Esophagus squamous epithelium (tissue), 5 donors: ENCODE data around the gene ABCA1. TPM values are rescaled to one million over a fixed set of nuclear protein-coding genes. Genes with fewer than 3 reads are reported as not detected.

Source experiments
- DNase-seq: peaks from one replicate; lab custom pipeline; 2025; lab: John Stamatoyannopoulos, UW
- H3K27ac ChIP-seq, 4 donors: fragments of 200-600 bp; sonication (generic); one replicate each; pipeline ENCODE4 v1.5.1; 2016 to 2019; ENCODE audit warnings: mild to moderate bottlenecking in 1 of 4
- H3K27me3 ChIP-seq, 4 donors: fragments of 200-600 bp; sonication (generic); 1 replicate in 3 of 4; 2 replicates in 1 of 4; pipeline versions ENCODE4 v1.5.1 to v1.6.0; 2017 to 2021; ENCODE audit warnings: antibody characterized with exemption in 1 of 4
- H3K36me3 ChIP-seq, 3 donors: fragments of 200-600 bp; sonication (generic); one replicate each; pipeline ENCODE4 v1.5.1; 2016 to 2019
- H3K4me1 ChIP-seq, 3 donors: fragments of 200-600 bp; sonication (generic); one replicate each; pipeline ENCODE4 v1.5.1; 2017 to 2019
- H3K4me3 ChIP-seq, 4 donors: fragments of 200-600 bp; sonication (generic); 1 replicate in 3 of 4; 2 replicates in 1 of 4; pipeline ENCODE4 v1.5.1; 2016 to 2019; ENCODE audit warnings: mild to moderate bottlenecking in 2 of 4, moderate library complexity in 1 of 4
- H3K9me3 ChIP-seq, 3 donors: fragments of 200-600 bp; sonication (generic); one replicate each; pipeline ENCODE4 v1.5.1; 2016 to 2019
- POLR2A ChIP-seq, 4 donors: fragments of 450-650 bp; IDR thresholded peaks; one replicate each; pipeline ENCODE4 v1.6.1; 2017; ENCODE audit warnings: antibody characterized with exemption in 4 of 4, mild to moderate bottlenecking in 4 of 4, moderate library complexity in 3 of 4
- WGBS, 2 donors: methylation state at CpG; one replicate each; pipeline ENCODE4 v1.1.5; 2018; 5-methylcytosine and 5-hydroxymethylcytosine counted together
- intact Hi-C: fragments of 100-400 bp; cut with DNase I; formaldehyde crosslinking; loops from one replicate; pipeline ENCODE4 v1.15.0; 2022
- total RNA-seq, 4 donors: library from RNA; depleted of rRNA; stranded (reverse); fragments of >200 nt; gene quantifications; one replicate each; pipeline ENCODE4 v1.1.0, GENCODE V29; 2016
- TF ChIP-seq, protein P1 (sequence below), 6 experiments: fragments of 450-650 bp in 4 of 6; fragments of 200-600 bp in 2 of 6; sonication (generic) in 2 of 6; IDR thresholded peaks; one replicate each; pipeline ENCODE4 v1.5.1; 2016 to 2019; ENCODE audit warnings: antibody characterized with exemption in 6 of 6, mild to moderate bottlenecking in 4 of 6, moderate library complexity in 4 of 6
- donor health status: DM: yes; HTN: yes; CAD: no.

Gene ABCA1
- total RNA-seq, 4 donors from 2014 or later: 7.7 to 37.6 (median 23.3) TPM

DNA sequence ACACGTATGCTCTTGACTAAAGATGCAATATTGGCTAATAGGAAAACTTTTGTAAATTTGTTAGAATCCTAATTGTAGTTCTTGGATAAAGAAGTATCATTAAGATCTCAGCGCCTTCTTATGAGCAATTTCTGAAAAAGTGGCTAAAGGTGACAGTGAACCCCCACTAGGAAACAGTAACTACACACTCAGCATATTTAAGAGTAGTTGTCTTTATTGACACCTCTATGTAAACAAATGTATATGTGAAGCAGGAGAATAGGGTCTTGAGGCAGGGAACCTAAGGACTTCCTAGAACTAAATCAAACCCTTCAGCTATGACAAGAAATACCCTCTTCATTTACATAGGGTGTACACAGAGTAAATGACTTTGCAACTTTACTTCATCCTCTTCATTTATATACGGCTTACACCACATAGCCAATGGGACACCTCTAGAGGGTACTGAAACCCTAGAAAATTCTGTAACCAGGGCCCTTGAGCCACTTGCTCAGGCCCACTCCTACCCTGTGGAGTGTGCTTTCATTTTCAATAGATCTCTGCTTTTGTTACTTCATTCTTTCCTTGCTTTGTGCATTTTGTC lies 177.7 kb downstream of the ABCA1 start:
- WGBS, 2 donors: 84 to 90% methylated on average over 3 of the region's 3 CpGs
- DNase-seq: no peak
- no peaks in the 10 kb centered on the region for H3K27me3 ChIP-seq
- H3K4me1 ChIP-seq: peaks cover 5 to 20% (median 14%) of the 10 kb centered on the region in 3 donors
- peaks cover 0 to 46% (median 0%) of the 10 kb centered on the region in 3 donors for H3K36me3 ChIP-seq
- TF ChIP-seq, protein P1, sequence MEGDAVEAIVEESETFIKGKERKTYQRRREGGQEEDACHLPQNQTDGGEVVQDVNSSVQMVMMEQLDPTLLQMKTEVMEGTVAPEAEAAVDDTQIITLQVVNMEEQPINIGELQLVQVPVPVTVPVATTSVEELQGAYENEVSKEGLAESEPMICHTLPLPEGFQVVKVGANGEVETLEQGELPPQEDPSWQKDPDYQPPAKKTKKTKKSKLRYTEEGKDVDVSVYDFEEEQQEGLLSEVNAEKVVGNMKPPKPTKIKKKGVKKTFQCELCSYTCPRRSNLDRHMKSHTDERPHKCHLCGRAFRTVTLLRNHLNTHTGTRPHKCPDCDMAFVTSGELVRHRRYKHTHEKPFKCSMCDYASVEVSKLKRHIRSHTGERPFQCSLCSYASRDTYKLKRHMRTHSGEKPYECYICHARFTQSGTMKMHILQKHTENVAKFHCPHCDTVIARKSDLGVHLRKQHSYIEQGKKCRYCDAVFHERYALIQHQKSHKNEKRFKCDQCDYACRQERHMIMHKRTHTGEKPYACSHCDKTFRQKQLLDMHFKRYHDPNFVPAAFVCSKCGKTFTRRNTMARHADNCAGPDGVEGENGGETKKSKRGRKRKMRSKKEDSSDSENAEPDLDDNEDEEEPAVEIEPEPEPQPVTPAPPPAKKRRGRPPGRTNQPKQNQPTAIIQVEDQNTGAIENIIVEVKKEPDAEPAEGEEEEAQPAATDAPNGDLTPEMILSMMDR (IDR thresholded peaks at IDR 0.05): no peak
- TF ChIP-seq POLR2A (IDR thresholded peaks at IDR 0.05): no peak
- no peak overlapping the region for H3K27ac ChIP-seq
- H3K4me3 ChIP-seq: no peak overlapping the region
- no peaks in the 10 kb centered on the region for H3K9me3 ChIP-seq
- intact Hi-C loops: no loop called here

DNA sequence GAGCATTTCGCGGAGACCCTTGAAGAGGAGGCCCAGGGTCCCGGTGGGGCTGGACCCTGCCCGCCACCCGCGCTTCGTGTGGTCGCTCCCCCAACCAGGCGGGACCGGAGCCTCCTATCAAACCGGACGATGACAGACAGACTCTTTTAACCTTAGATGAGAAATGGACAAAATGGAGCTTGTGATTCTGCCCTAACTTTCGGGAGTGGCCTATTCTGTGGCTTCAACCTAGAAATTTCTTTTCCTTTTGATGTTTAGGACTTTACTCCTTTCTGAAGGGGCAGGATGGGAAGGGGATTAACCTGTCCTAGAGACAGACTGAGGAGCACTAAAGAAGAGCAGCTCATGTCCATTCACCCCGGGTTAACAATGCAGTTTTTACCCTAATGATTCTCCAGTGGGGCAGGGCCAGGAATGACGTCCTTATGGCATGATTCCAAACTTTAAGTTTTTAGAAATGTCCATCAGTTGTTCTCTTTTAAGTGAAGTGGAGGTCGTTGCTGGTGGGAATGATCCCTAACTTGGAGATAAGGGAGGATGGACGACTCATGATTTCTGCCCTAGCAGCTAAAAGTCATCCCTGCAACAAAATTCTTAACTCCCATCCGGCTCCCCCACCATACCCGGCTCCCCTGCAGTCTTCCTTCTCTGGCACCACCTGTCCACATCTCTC lies 179.5 kb downstream of the ABCA1 start:
- peaks cover 5 to 20% (median 14%) of the 10 kb centered on the region in 3 donors for H3K4me1 ChIP-seq
- 10 to 16% methylated on average over 8 to 12 of the region's 19 CpGs for WGBS, 2 donors
- no peak for DNase-seq
- H3K27me3 ChIP-seq: no peaks in the 10 kb centered on the region
- intact Hi-C loops: no loop called here
- H3K9me3 ChIP-seq: no peaks in the 10 kb centered on the region
- H3K36me3 ChIP-seq: peaks cover 0 to 28% (median 0%) of the 10 kb centered on the region in 3 donors
- TF ChIP-seq, protein P1 (IDR thresholded peaks at IDR 0.05): no peak
- no peak for TF ChIP-seq POLR2A (IDR thresholded peaks at IDR 0.05)
- peak overlapping the region; percentile 92 to 98 (median 96) for H3K27ac ChIP-seq
- H3K4me3 ChIP-seq: peak overlapping the region; percentile 60 to 88 (median 80)

DNA sequence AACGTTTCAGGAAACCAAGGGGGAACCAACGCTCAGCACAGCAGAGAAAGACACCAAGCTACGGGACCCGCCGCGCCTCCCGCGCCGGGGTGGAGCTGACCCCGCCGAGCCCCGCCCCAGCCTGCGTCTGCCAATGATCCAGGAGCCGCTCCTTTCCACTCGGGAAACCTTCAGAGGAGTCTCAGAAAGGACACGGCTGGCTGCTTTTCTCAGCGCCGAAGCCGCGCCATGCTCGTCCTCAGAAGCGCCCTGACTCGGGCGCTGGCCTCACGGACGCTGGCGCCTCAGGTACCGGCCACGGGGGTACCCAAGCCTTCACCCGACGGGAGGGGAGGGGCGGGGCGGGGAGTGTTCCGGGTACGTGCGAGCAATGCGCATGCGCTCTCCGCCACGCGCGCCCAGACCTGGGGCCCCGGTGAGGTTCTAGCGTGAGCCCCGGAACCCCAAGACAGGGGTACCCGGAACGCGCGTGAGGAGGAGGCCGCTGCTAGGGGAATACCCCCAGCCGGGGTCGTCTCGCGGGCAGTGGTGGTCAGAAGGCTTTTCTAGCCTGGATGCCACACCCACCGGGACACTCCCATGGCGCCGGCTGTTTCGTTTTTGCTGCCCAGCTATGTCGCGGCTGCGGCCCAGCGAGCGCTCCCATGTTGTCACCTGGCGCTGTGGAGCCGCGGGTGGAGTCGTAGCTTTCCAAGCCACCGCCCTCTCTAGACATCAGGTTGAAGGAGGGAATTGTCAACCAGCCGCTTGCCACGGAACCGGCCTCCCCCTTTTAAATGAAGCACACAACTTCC lies 180.2 kb downstream of the ABCA1 start, which contains the start of gene NIPSNAP3A:
Gene NIPSNAP3A (plus strand): TSS at position 119 of the 794 bp plus-strand sequence. CDS start 110 bp downstream, at position 229.
- peak within 1 kb of the TSS; percentile 92 to 98 (median 96) for H3K27ac ChIP-seq
- DNase-seq: peak; percentile 36
- 0% methylated on average over 1 to 14 of the region's 71 CpGs for WGBS, 2 donors
- H3K4me3 ChIP-seq: peak within 1 kb of the TSS; percentile 60 to 88 (median 80)
- H3K36me3 ChIP-seq: peaks cover 0 to 21% (median 0%) of the 10 kb centered on the region in 3 donors
- H3K27me3 ChIP-seq: no peaks in the 10 kb centered on the region
- TF ChIP-seq, protein P1 (IDR thresholded peaks at IDR 0.05): peak in 1 of 6 experiments; percentile 3
- peak in 2 of 4 donors; percentile 47 to 58 for TF ChIP-seq POLR2A (IDR thresholded peaks at IDR 0.05)
- H3K9me3 ChIP-seq: no peaks in the 10 kb centered on the region
- peaks cover 5 to 20% (median 14%) of the 10 kb centered on the region in 3 donors for H3K4me1 ChIP-seq
- intact Hi-C loops: no loop called here

GRCh38 chr9:104747245-104747564 lies 180.8 kb downstream of the ABCA1 start:
- DNase-seq: no peak
- H3K4me1 ChIP-seq: peaks cover 5 to 20% (median 14%) of the 10 kb centered on the region in 3 donors
- H3K4me3 ChIP-seq: peak overlapping the region; percentile 60 to 88 (median 80)
- WGBS, 2 donors: 0% methylated on average over 4 to 9 of the region's 9 CpGs
- intact Hi-C loops: no loop called here
- peaks cover 0 to 15% (median 0%) of the 10 kb centered on the region in 3 donors for H3K36me3 ChIP-seq
- H3K27ac ChIP-seq: peak overlapping the region; percentile 92 to 98 (median 96)
- no peaks in the 10 kb centered on the region for H3K9me3 ChIP-seq
- H3K27me3 ChIP-seq: no peaks in the 10 kb centered on the region
- TF ChIP-seq POLR2A (IDR thresholded peaks at IDR 0.05): no peak
- TF ChIP-seq, protein P1 (IDR thresholded peaks at IDR 0.05): no peak
